K562 (cell line): ENCODE results near the gene ZNHIT1. TPM values are rescaled to one million over a fixed set of nuclear protein-coding genes. Genes with fewer than 3 reads are reported as not detected.

Source experiments
- ARHGAP35 ChIP-seq: fragments of 450-650 bp; IDR thresholded peaks from 2 replicates; pipeline ENCODE4 v1.6.1; 2018; ENCODE audit not compliant: partially characterized antibody
- ARID1B ChIP-seq: fragments of 450-650 bp; IDR thresholded peaks from 2 replicates; pipeline ENCODE4 v1.6.1; 2016; ENCODE audit warnings: antibody characterized with exemption, mild to moderate bottlenecking, inconsistent platforms
- CBX1 ChIP-seq: sonication (generic); IDR thresholded peaks from 2 replicates; pipeline ENCODE4 v1.6.1; 2016; ENCODE audit warnings: antibody characterized with exemption, low read depth, mild to moderate bottlenecking
- EP400 ChIP-seq: fragments of 450-650 bp; IDR thresholded peaks from 2 replicates; pipeline ENCODE4 v1.6.1; 2017; ENCODE audit warnings: antibody characterized with exemption, mild to moderate bottlenecking, moderate library complexity
- GABPB1 ChIP-seq: sonication (generic); formaldehyde crosslinking; IDR thresholded peaks from 2 replicates; pipeline ENCODE4 v1.8.0; 2022; ENCODE audit warnings: mild to moderate bottlenecking, missing genetic modification reagents
- HDAC1 ChIP-seq, 2 experiments: fragments of 450-650 bp; IDR thresholded peaks; 2 replicates each; pipeline ENCODE4 v1.6.1; 2016 to 2017; ENCODE audit warnings: inconsistent platforms in 1 of 2, mild to moderate bottlenecking in 1 of 2, moderate library complexity in 1 of 2
- LARP7 ChIP-seq: fragments of 450-650 bp; IDR thresholded peaks from 2 replicates; pipeline ENCODE4 v1.6.1; 2016
- MTF1 ChIP-seq: fragments of 250-450 bp; sonication (Bioruptor Pico); IDR thresholded peaks from 2 replicates; pipeline ENCODE4 v1.9.0; 2021; ENCODE audit warnings: moderate library complexity, mild to moderate bottlenecking, inconsistent platforms, borderline replicate concordance
- PPARD ChIP-seq: fragments of 250-450 bp; sonication (Bioruptor Pico); IDR thresholded peaks from 2 replicates; pipeline ENCODE4 v1.8.0; 2022; ENCODE audit warnings: inconsistent platforms, mild to moderate bottlenecking, moderate library complexity
- RBM14 ChIP-seq: fragments of 200-400 bp; formaldehyde crosslinking; IDR thresholded peaks from 2 replicates; pipeline ENCODE4 v1.6.1; 2018; ENCODE audit warnings: low read depth, mild to moderate bottlenecking, low read length, moderate library complexity, borderline replicate concordance; ENCODE audit not compliant: insufficient read depth
- SP1 ChIP-seq: sonication (generic); formaldehyde crosslinking; IDR thresholded peaks from 2 replicates; pipeline ENCODE4 v1.8.1; 2022; ENCODE audit warnings: mild to moderate bottlenecking, missing genetic modification reagents
- SRSF3 ChIP-seq: fragments of 200-400 bp; formaldehyde crosslinking; IDR thresholded peaks from 2 replicates; pipeline ENCODE4 v1.6.1; 2016; ENCODE audit warnings: mild to moderate bottlenecking, low read length, moderate library complexity; ENCODE audit not compliant: insufficient read depth
- TAL1 ChIP-seq: fragments of 450-650 bp; IDR thresholded peaks from 2 replicates; pipeline ENCODE4 v1.6.1; 2016; ENCODE audit warnings: mild to moderate bottlenecking
- WHSC1 ChIP-seq: IDR thresholded peaks from one replicate; pipeline ENCODE4 v1.6.1; 2012; ENCODE audit warnings: low read length, control low read depth, inconsistent platforms
- ZKSCAN1 ChIP-seq: fragments of 150-350 bp; IDR thresholded peaks from 2 replicates; pipeline ENCODE4 v1.6.1; 2016; ENCODE audit warnings: low read depth, low read length
- ZNF232 ChIP-seq: sonication (generic); formaldehyde crosslinking; IDR thresholded peaks from 2 replicates; pipeline ENCODE4 v1.8.0; 2022; ENCODE audit warnings: mild to moderate bottlenecking, missing genetic modification reagents
- ZNF316 ChIP-seq: fragments of 450-650 bp; IDR thresholded peaks from 2 replicates; pipeline ENCODE4 v1.6.1; 2016
- polyA plus RNA-seq, 8 experiments: library from polyadenylated mRNA; depleted of rRNA in 4 of 8; stranded (reverse) in 5 of 8; unstranded in 3 of 8; fragments of >200 nt; fragmentation: Nextera tagmentation in 2 of 8; fragmentation: Illumina TruSeq in 1 of 8; extraction: Ambion mirVana in 2 of 8; extraction: Trizol in 1 of 8; gene quantifications; 2 replicates each; pipeline versions ENCODE4 v1.2.1 to v1.2.3, GENCODE V29; 2011 to 2014; ENCODE audit warnings: inconsistent platforms in 1 of 8, missing spikeins in 1 of 8
- total RNA-seq, 7 experiments: library from RNA; depleted of rRNA in 6 of 7; stranded (reverse); fragments of >200 nt in 6 of 7; fragmentation: Illumina TruSeq in 2 of 7; extraction: Trizol in 2 of 7; gene quantifications; 2 replicates each; pipeline versions ENCODE4 v1.2.1 to v1.2.3, GENCODE V29; 2011 to 2021; ENCODE audit warnings: low replicate concordance in 1 of 7
- TF ChIP-seq, protein P1 (sequence below), 2 experiments: IDR thresholded peaks; 2 replicates each; pipeline ENCODE4 v1.6.1; 2012; ENCODE audit warnings: improper control_type of control experiment in 2 of 2, low read depth in 2 of 2, low read length in 2 of 2, borderline replicate concordance in 1 of 2
- TF ChIP-seq, protein P2 (sequence below), 2 experiments: fragments of 450-650 bp; IDR thresholded peaks; 2 replicates each; pipeline ENCODE4 v1.6.1; 2018; ENCODE audit warnings: mild to moderate bottlenecking in 2 of 2, low read depth in 1 of 2; ENCODE audit not compliant: partially characterized antibody in 2 of 2
- TF ChIP-seq, protein P3 (sequence below): sonication (generic); formaldehyde crosslinking; IDR thresholded peaks from 2 replicates; pipeline ENCODE4 v1.8.0; 2022; ENCODE audit warnings: mild to moderate bottlenecking, missing genetic modification reagents

Gene ZNHIT1
- total and polyA plus RNA-seq, 9 of the 15 experiments (the other 6 are each of a cell fraction or from before 2014, with no cell fraction given) = 6.4 to 162 (median 70.1) TPM

DNA sequence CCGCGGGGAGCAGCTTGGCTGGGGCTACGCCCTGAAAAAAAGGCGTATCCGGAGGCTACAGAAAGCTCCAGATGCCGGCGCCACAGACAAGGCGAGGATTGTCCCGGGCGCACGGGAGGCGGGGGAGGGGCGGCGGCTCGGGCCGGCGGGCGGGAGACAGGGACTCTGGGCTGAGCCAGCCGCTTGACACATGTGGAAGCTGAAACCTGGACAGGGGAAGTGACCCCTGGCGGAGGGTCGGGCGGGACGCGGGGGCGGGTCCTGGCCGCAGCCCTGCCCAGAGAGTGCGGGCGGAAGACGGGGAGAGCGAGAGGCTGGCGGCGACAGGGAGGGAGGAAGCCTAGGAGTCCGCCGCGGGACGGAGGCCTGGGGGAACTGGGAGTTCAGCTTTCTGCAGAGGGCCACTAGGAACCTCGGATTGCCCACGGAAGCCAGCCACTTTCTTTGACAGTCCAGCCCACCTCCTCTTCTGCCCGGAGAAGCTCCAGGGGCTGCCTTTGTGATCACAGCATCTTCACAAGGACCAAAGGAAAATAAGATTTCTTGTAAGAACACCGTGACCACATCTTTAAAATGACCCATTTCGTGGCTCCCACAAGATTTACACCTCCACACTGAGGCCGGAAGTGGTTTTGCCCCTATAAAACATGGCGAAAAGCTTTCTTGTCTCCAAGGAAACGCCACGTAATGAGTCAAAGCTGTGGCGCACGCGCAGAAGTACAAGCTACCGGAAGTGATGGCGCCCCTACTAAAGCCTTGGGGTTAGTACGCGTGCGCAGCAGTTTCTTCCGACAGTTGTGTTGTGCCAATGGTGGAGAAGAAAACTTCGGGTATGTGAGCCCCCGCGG lies at the start of gene ZNHIT1, which contains the start of gene PLOD3 (continued):
- TF ChIP-seq, protein P1, sequence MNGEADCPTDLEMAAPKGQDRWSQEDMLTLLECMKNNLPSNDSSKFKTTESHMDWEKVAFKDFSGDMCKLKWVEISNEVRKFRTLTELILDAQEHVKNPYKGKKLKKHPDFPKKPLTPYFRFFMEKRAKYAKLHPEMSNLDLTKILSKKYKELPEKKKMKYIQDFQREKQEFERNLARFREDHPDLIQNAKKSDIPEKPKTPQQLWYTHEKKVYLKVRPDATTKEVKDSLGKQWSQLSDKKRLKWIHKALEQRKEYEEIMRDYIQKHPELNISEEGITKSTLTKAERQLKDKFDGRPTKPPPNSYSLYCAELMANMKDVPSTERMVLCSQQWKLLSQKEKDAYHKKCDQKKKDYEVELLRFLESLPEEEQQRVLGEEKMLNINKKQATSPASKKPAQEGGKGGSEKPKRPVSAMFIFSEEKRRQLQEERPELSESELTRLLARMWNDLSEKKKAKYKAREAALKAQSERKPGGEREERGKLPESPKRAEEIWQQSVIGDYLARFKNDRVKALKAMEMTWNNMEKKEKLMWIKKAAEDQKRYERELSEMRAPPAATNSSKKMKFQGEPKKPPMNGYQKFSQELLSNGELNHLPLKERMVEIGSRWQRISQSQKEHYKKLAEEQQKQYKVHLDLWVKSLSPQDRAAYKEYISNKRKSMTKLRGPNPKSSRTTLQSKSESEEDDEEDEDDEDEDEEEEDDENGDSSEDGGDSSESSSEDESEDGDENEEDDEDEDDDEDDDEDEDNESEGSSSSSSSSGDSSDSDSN (IDR thresholded peaks at IDR 0.05; ENCODE audit: borderline replicate concordance in 1 of 2, low read depth in 2 of 2, low read length in 2 of 2) = peak; percentile 48 to 63; a peak in 3 of 4 replicates
- TF ChIP-seq EP400 = peak; percentile 72; the same call in 1 of the 2 replicates
- TF ChIP-seq SP1 (CRISPR knock-in tag) = peak; percentile 59; the same call in 1 of the 2 replicates
- peak; percentile 42; the same call in 1 of the 2 replicates for TF ChIP-seq ZNF316
- no peak for TF ChIP-seq WHSC1
- TF ChIP-seq PPARD = no peak
- no peak for TF ChIP-seq LARP7
- no peak for TF ChIP-seq MTF1
- peak; percentile 98 for TF ChIP-seq GABPB1 (CRISPR knock-in tag)
- no peak for TF ChIP-seq RBM14
- no peak for TF ChIP-seq ZKSCAN1
- peak; percentile 49; the same call in 1 of the 2 replicates for TF ChIP-seq ARID1B
- TF ChIP-seq ZNF232 (CRISPR knock-in tag) = no peak
- TF ChIP-seq, protein P2, sequence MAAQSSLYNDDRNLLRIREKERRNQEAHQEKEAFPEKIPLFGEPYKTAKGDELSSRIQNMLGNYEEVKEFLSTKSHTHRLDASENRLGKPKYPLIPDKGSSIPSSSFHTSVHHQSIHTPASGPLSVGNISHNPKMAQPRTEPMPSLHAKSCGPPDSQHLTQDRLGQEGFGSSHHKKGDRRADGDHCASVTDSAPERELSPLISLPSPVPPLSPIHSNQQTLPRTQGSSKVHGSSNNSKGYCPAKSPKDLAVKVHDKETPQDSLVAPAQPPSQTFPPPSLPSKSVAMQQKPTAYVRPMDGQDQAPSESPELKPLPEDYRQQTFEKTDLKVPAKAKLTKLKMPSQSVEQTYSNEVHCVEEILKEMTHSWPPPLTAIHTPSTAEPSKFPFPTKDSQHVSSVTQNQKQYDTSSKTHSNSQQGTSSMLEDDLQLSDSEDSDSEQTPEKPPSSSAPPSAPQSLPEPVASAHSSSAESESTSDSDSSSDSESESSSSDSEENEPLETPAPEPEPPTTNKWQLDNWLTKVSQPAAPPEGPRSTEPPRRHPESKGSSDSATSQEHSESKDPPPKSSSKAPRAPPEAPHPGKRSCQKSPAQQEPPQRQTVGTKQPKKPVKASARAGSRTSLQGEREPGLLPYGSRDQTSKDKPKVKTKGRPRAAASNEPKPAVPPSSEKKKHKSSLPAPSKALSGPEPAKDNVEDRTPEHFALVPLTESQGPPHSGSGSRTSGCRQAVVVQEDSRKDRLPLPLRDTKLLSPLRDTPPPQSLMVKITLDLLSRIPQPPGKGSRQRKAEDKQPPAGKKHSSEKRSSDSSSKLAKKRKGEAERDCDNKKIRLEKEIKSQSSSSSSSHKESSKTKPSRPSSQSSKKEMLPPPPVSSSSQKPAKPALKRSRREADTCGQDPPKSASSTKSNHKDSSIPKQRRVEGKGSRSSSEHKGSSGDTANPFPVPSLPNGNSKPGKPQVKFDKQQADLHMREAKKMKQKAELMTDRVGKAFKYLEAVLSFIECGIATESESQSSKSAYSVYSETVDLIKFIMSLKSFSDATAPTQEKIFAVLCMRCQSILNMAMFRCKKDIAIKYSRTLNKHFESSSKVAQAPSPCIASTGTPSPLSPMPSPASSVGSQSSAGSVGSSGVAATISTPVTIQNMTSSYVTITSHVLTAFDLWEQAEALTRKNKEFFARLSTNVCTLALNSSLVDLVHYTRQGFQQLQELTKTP (IDR thresholded peaks at IDR 0.05; ENCODE audit: low read depth in 1 of 2, partially characterized antibody in 2 of 2) = peak in 1 of 2 experiments; percentile 14
- TF ChIP-seq ARHGAP35 = no peak
- TF ChIP-seq, protein P3, sequence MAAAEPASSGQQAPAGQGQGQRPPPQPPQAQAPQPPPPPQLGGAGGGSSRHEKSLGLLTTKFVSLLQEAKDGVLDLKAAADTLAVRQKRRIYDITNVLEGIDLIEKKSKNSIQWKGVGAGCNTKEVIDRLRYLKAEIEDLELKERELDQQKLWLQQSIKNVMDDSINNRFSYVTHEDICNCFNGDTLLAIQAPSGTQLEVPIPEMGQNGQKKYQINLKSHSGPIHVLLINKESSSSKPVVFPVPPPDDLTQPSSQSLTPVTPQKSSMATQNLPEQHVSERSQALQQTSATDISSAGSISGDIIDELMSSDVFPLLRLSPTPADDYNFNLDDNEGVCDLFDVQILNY (CRISPR knock-in tag) = no peak; the same call in 1 of the 2 replicates
- TF ChIP-seq HDAC1 (IDR thresholded peaks at IDR 0.05) = peak in 1 of 2 experiments; percentile 90; a peak in 2 of 4 replicates
- TF ChIP-seq TAL1 = no peak
- no peak; the same call in 1 of the 2 replicates for TF ChIP-seq CBX1
- no peak for TF ChIP-seq SRSF3
